H9 (cell line): ENCODE data around the gene DOCK1. TPM values are rescaled to one million over a fixed set of nuclear protein-coding genes. Genes with fewer than 3 reads are reported as not detected.

Source experiments
- DNase-seq: peaks from one replicate; pipeline ENCODE4 v3.0.0-alpha.2; 2017
- H2AFZ ChIP-seq: one replicate; pipeline ENCODE4 v1.6.1; 2013; ENCODE audit warnings: mild to moderate bottlenecking, low read length, control low read depth, moderate library complexity
- H2AK5ac ChIP-seq: 2 replicates; pipeline ENCODE4 v1.6.1; 2013; ENCODE audit warnings: low read length, control low read depth, mixed read lengths; ENCODE audit not compliant: insufficient read length
- H2BK120ac ChIP-seq: one replicate; pipeline ENCODE4 v1.6.1; 2013; ENCODE audit warnings: low read depth, mild to moderate bottlenecking, low read length, control low read depth, inconsistent platforms; ENCODE audit not compliant: poor library complexity, severe bottlenecking
- H2BK12ac ChIP-seq: 2 replicates; pipeline ENCODE4 v1.6.1; 2013; ENCODE audit warnings: low read length, control low read depth, mixed read lengths, low read depth; ENCODE audit not compliant: insufficient read length
- H2BK15ac ChIP-seq: 2 replicates; pipeline ENCODE4 v1.6.1; 2013; ENCODE audit warnings: low read depth, low read length, control low read depth
- H2BK20ac ChIP-seq: one replicate; pipeline ENCODE4 v1.6.1; 2013; ENCODE audit warnings: low read depth, mild to moderate bottlenecking, low read length, control low read depth, inconsistent platforms; ENCODE audit not compliant: poor library complexity, severe bottlenecking
- H2BK5ac ChIP-seq: 2 replicates; pipeline ENCODE4 v1.6.1; 2013; ENCODE audit warnings: low read length, control low read depth, mixed read lengths; ENCODE audit not compliant: insufficient read length
- H3K14ac ChIP-seq: 2 replicates; pipeline ENCODE4 v1.6.1; 2013; ENCODE audit warnings: low read length, control low read depth; ENCODE audit not compliant: insufficient read depth
- H3K18ac ChIP-seq: 2 replicates; pipeline ENCODE4 v1.6.1; 2013; ENCODE audit warnings: low read depth, mild to moderate bottlenecking, mixed read lengths, low read length, control low read depth; ENCODE audit not compliant: insufficient read length
- H3K23ac ChIP-seq: 2 replicates; pipeline ENCODE4 v1.6.1; 2013; ENCODE audit warnings: low read length, control low read depth, mixed read lengths, low read depth; ENCODE audit not compliant: insufficient read length
- H3K23me2 ChIP-seq: 2 replicates; pipeline ENCODE4 v1.6.1; 2013; ENCODE audit warnings: low read depth, mild to moderate bottlenecking, mixed read lengths, low read length, control low read depth; ENCODE audit not compliant: insufficient read length, poor library complexity, severe bottlenecking
- H3K27ac ChIP-seq: 2 replicates; pipeline ENCODE4 v1.5.1; 2013; ENCODE audit warnings: low read length, control low read depth, mixed read lengths, low read depth; ENCODE audit not compliant: insufficient read length
- H3K27me3 ChIP-seq: 2 replicates; pipeline ENCODE4 v1.6.1; 2013; ENCODE audit warnings: low read length, control low read depth, inconsistent platforms; ENCODE audit not compliant: insufficient read depth
- H3K4ac ChIP-seq: 2 replicates; pipeline ENCODE4 v1.6.1; 2013; ENCODE audit warnings: low read depth, mild to moderate bottlenecking, control low read depth, inconsistent platforms, low read length, moderate library complexity
- H3K4me1 ChIP-seq: 2 replicates; pipeline ENCODE4 v1.6.1; 2013; ENCODE audit warnings: low read length, control low read depth, inconsistent platforms; ENCODE audit not compliant: insufficient read depth
- H3K4me2 ChIP-seq: 2 replicates; pipeline ENCODE4 v1.6.1; 2013; ENCODE audit warnings: low read length, control low read depth, mixed read lengths; ENCODE audit not compliant: insufficient read length, insufficient read depth
- H3K56ac ChIP-seq: 2 replicates; pipeline ENCODE4 v1.6.1; 2013; ENCODE audit warnings: low read depth, mild to moderate bottlenecking, mixed read lengths, low read length, control low read depth; ENCODE audit not compliant: insufficient read length
- H3K79me1 ChIP-seq: 2 replicates; pipeline ENCODE4 v1.6.1; 2013; ENCODE audit warnings: low read depth, mild to moderate bottlenecking, moderate library complexity, low read length, control low read depth, inconsistent platforms; ENCODE audit not compliant: insufficient read depth, poor library complexity, severe bottlenecking
- H3K79me2 ChIP-seq: 2 replicates; pipeline ENCODE4 v1.6.1; 2013; ENCODE audit warnings: low read length, control low read depth, inconsistent platforms; ENCODE audit not compliant: insufficient read depth
- H3K9ac ChIP-seq: 2 replicates; pipeline ENCODE4 v1.6.1; 2013; ENCODE audit warnings: low read length, control low read depth, mixed read lengths; ENCODE audit not compliant: insufficient read length; ENCODE audit errors: extremely low read depth
- H3K9me3 ChIP-seq: one replicate; pipeline ENCODE4 v1.6.1; 2013; ENCODE audit warnings: low read depth, low read length, inconsistent platforms; ENCODE audit not compliant: control insufficient read depth
- H3T11ph ChIP-seq: one replicate; pipeline ENCODE4 v1.6.1; 2013; ENCODE audit warnings: mild to moderate bottlenecking, low read length, control low read depth, inconsistent platforms
- H4K20me1 ChIP-seq: one replicate; pipeline ENCODE4 v1.6.1; 2013; ENCODE audit not compliant: control insufficient read depth, insufficient read length, insufficient read depth
- H4K5ac ChIP-seq: 2 replicates; pipeline ENCODE4 v1.6.1; 2013; ENCODE audit warnings: low read depth, mild to moderate bottlenecking, mixed read lengths, low read length, control low read depth; ENCODE audit not compliant: insufficient read length
- H4K8ac ChIP-seq: replicated peaks from 2 replicates; pipeline ENCODE4 v1.6.1; 2013; ENCODE audit warnings: low read length, control low read depth, mixed read lengths, low read depth; ENCODE audit not compliant: insufficient read length
- H4K91ac ChIP-seq: 2 replicates; pipeline ENCODE4 v1.6.1; 2013; ENCODE audit warnings: low read depth, mild to moderate bottlenecking, moderate library complexity, mixed read lengths, low read length, control low read depth; ENCODE audit not compliant: insufficient read length
- H3K27ac Mint-ChIP-seq, 3 experiments: 2 replicates in 2 of 3; 3 replicates in 1 of 3; pipeline ENCODE4 v1.8.0; 2020 to 2021; ENCODE audit warnings: mixed read lengths in 3 of 3, mild to moderate bottlenecking in 1 of 3, moderate library complexity in 1 of 3
- H3K27me3 Mint-ChIP-seq: 2 replicates; pipeline ENCODE4 v1.8.0; 2021; ENCODE audit warnings: low read depth, mild to moderate bottlenecking, moderate library complexity, mixed read lengths
- H3K36me3 Mint-ChIP-seq, 3 experiments: 2 replicates in 2 of 3; 3 replicates in 1 of 3; pipeline ENCODE4 v1.8.0; 2020 to 2021; ENCODE audit warnings: low read depth in 3 of 3, mixed read lengths in 3 of 3; ENCODE audit not compliant: insufficient read depth in 1 of 3
- H3K4me1 Mint-ChIP-seq, 2 experiments: 2 replicates each; pipeline ENCODE4 v1.8.0; 2020; ENCODE audit warnings: mixed read lengths in 2 of 2
- H3K4me3 Mint-ChIP-seq, 2 experiments: 2 replicates in 1 of 2; 3 replicates in 1 of 2; pipeline ENCODE4 v1.8.0; 2020 to 2021; ENCODE audit warnings: mild to moderate bottlenecking in 2 of 2, mixed read lengths in 2 of 2, moderate library complexity in 1 of 2
- H3K9me3 Mint-ChIP-seq, 2 experiments: 2 replicates in 1 of 2; 3 replicates in 1 of 2; pipeline ENCODE4 v1.8.0; 2020; ENCODE audit warnings: mild to moderate bottlenecking in 2 of 2, mixed read lengths in 2 of 2, moderate library complexity in 1 of 2
- CTCF ChIP-seq: fragments of 200-600 bp; sonication (generic); conservative IDR thresholded peaks from 3 replicates; pipeline ENCODE4 v1.8.0; 2021; ENCODE audit warnings: antibody characterized with exemption, mild to moderate bottlenecking
- WGBS: extraction: QIAGEN DNeasy Blood & Tissue Kit; methylation state at CpG from one replicate; pipeline ENCODE4 v1.1.7; 2013; ENCODE audit warnings: missing lambda C conversion rate, low lambda C conversion rate, mixed read lengths; ENCODE audit not compliant: insufficient read length; ENCODE audit errors: extremely low coverage; 5-methylcytosine and 5-hydroxymethylcytosine counted together
- total RNA-seq: library from RNA; stranded (reverse); gene quantifications from 2 replicates; pipeline ENCODE4 v1.2.1, GENCODE V29; 2021

Gene DOCK1
- total RNA-seq, 1 experiment from 2014 or later: 57.0 TPM

DNA sequence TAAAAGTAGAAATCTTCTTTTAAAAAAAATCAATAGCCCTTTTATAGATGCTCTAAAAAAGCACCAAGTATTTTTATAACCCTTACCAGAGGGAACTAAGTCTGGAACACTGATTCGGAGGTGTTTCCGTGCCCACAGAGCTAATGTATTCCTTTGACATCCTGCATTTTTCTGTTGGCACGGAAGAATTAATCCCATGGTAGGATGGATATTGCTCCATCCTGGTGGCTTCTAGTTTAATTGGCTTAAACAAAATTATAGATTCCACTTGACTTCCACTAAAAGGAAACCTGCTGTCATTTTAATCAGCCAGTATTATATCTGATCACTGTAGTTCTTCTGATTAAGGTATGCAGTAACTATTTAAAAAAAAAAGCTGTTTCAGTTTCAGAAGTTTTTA is 479.8 kb downstream of the DOCK1 start:
- Mint-ChIP-seq H3K4me3 (no peak overlapping the region), H3K36me3 (peaks cover 7 to 32% (median 20%) of the 10 kb centered on the region in 3 experiments; a peak in 6 of 7 replicates), H3K4me1 (peaks cover 13 to 14% of the 10 kb centered on the region in 2 experiments), H3K27ac (no peak overlapping the region; a peak in 1 of 7 replicates), H3K9me3 (no peaks in the 10 kb centered on the region), H3K27me3 (no peaks in the 10 kb centered on the region)
- WGBS: no CpG with 5 or more reads among the region's 3 CpGs
- Histone ChIP-seq H4K91ac (no peak overlapping the region), H2BK12ac (no peak overlapping the region), H3K4me1 (peaks cover 7% of the 10 kb centered on the region; the same call in 1 of the 2 replicates), H2BK120ac (no peak overlapping the region), H3K56ac (no peak overlapping the region), H3K23me2 (peaks cover 6% of the 10 kb centered on the region), H2BK15ac (no peak overlapping the region), H2BK20ac (no peak overlapping the region), H4K20me1 (no peaks in the 10 kb centered on the region), H4K5ac (no peak overlapping the region), H3K23ac (no peak overlapping the region), H3K4me2 (no peak overlapping the region), H3K79me1 (no peaks in the 10 kb centered on the region), H3T11ph (no peak overlapping the region), H3K9ac (no peak overlapping the region), H2AFZ (no peak overlapping the region), H3K14ac (no peak overlapping the region), H3K4ac (no peak overlapping the region), H2AK5ac (no peak overlapping the region), H4K8ac (no peak overlapping the region), H2BK5ac (no peak overlapping the region), H3K79me2 (no peaks in the 10 kb centered on the region), H3K27me3 (no peaks in the 10 kb centered on the region), H3K9me3 (no peaks in the 10 kb centered on the region), H3K18ac (no peak overlapping the region), H3K27ac (no peak overlapping the region)
- no peak for DNase-seq
- no peak for TF ChIP-seq CTCF
